ENCODE results near the gene CDCA4. TPM values are rescaled to one million over a fixed set of nuclear protein-coding genes. Genes with fewer than 3 reads are reported as not detected.
A peak's percentile ranks its signal among the peaks of the same experiment; 100 is the strongest.

The CDCA4 gene
- total RNA-seq, 1 donor from 2014 or later: 15.2 TPM

- DNase-seq (ENCODE audit: extremely low spot score in 2 of 2): no peak
- H3K4me3 ChIP-seq: no peak overlapping the region
- H3K27me3 ChIP-seq: no peaks in the 10 kb centered on the region
- peak overlapping the region; percentile 68 for H3K27ac ChIP-seq
- H3K36me3 ChIP-seq: no peaks in the 10 kb centered on the region
- intact Hi-C loops (cut with DNase I): loop anchor here (10.0 kb wide), 1 partner anchor 189 kb away; the partner anchor contains the start of gene AKT1
- no peaks in the 10 kb centered on the region for H3K9me3 ChIP-seq
- peaks cover 20% of the 10 kb centered on the region for H3K4me1 ChIP-seq
- no peak for TF ChIP-seq POLR2AphosphoS5 (IDR thresholded peaks at IDR 0.05; ENCODE audit: insufficient read depth in 1 of 2, low read depth in 1 of 2)
- TF ChIP-seq POLR2A (IDR thresholded peaks at IDR 0.05): no peak
- TF ChIP-seq CTCF (IDR thresholded peaks at IDR 0.05): no peak
Observed at GRCh38 chr14:104984056-104984894, 36.6 kb downstream of the CDCA4 start.

GRCh38 chr14:104983231-104983721 lies 37.6 kb downstream of the CDCA4 start:
- Histone ChIP-seq H3K9me3 (no peaks in the 10 kb centered on the region), H3K4me3 (no peak overlapping the region), H3K4me1 (peaks cover 27% of the 10 kb centered on the region), H3K27me3 (no peaks in the 10 kb centered on the region), H3K36me3 (no peaks in the 10 kb centered on the region), H3K27ac (no peak overlapping the region)
- intact Hi-C loops (cut with DNase I): loop anchor here (10.0 kb wide), 1 partner anchor 188 kb away; the partner anchor contains the start of gene AKT1
- no peak for DNase-seq (ENCODE audit: extremely low spot score in 2 of 2)
- no peak for TF ChIP-seq POLR2AphosphoS5 (IDR thresholded peaks at IDR 0.05; ENCODE audit: insufficient read depth in 1 of 2, low read depth in 1 of 2)
- no peak for TF ChIP-seq POLR2A (IDR thresholded peaks at IDR 0.05)
- no peak for TF ChIP-seq CTCF (IDR thresholded peaks at IDR 0.05)

GRCh38 chr14:104982548-104983230 lies 38.2 kb downstream of the CDCA4 start:
- DNase-seq (ENCODE audit: extremely low spot score in 2 of 2): no peak
- H3K4me1 ChIP-seq: peaks cover 28% of the 10 kb centered on the region
- no peaks in the 10 kb centered on the region for H3K27me3 ChIP-seq
- intact Hi-C loops (cut with DNase I): loop anchor here (10.0 kb wide), 1 partner anchor 188 kb away; the partner anchor contains the start of gene AKT1
- TF ChIP-seq CTCF (IDR thresholded peaks at IDR 0.05) (no peak), POLR2A (IDR thresholded peaks at IDR 0.05) (no peak), POLR2AphosphoS5 (IDR thresholded peaks at IDR 0.05; ENCODE audit: insufficient read depth in 1 of 2, low read depth in 1 of 2) (no peak)
- H3K27ac ChIP-seq: no peak overlapping the region
- H3K9me3 ChIP-seq: no peaks in the 10 kb centered on the region
- H3K4me3 ChIP-seq: no peak overlapping the region
- H3K36me3 ChIP-seq: no peaks in the 10 kb centered on the region

GRCh38 chr14:104981699-104982541 lies 39.0 kb downstream of the CDCA4 start:
- H3K4me3 ChIP-seq: no peak overlapping the region
- no peaks in the 10 kb centered on the region for H3K36me3 ChIP-seq
- H3K4me1 ChIP-seq: peaks cover 33% of the 10 kb centered on the region
- intact Hi-C loops (cut with DNase I): loop anchor here (10.0 kb wide), 1 partner anchor 187 kb away; the partner anchor contains the start of gene AKT1
- DNase-seq (ENCODE audit: extremely low spot score in 2 of 2): no peak
- no peak overlapping the region for H3K27ac ChIP-seq
- H3K9me3 ChIP-seq: no peaks in the 10 kb centered on the region
- H3K27me3 ChIP-seq: no peaks in the 10 kb centered on the region
- no peak for TF ChIP-seq POLR2A (IDR thresholded peaks at IDR 0.05)
- no peak for TF ChIP-seq CTCF (IDR thresholded peaks at IDR 0.05)
- no peak for TF ChIP-seq POLR2AphosphoS5 (IDR thresholded peaks at IDR 0.05; ENCODE audit: insufficient read depth in 1 of 2, low read depth in 1 of 2)

Data from vagina (tissue), 2 donors.